Activated T-cell treated with anti-CD3 and anti-CD28 coated beads for 4 hours (primary cell): ENCODE results near the gene SPTBN4.

Source experiments
- DNase-seq: peaks from one replicate; pipeline ENCODE4 v3.0.0-alpha.2; 2020

The SPTBN4 gene

DNA sequence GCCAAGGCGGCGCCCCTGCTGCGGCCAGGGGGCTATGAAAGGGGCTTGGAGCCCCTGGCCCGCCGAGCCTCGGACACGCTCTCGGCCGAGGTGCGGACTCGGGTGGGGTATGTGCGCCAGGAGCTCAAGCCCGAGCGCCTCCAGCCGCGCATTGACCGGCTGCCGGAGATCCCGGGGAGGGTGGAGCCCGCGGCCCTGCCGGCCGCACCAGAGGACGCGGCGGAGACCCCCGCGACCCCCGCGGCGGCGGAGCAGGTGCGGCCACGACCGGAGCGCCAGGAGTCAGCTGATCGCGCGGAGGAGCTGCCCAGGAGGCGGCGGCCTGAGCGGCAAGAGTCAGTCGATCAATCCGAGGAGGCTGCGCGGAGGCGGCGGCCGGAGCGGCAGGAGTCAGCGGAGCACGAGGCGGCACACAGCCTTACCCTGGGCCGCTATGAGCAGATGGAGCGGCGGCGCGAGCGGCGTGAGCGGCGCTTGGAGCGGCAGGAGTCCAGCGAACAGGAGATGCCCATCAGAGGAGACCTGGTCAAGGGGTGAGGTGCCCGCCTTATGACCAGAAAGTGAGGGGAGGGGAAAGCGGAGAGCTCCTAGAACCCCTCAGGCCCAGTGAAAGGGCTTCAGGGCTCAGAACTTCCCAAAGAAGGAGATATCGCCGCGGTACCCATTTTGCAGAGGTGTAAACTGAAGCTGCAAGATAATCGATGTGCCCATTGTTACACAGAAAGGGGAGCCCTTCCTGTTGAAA lies 101.1 kb downstream of the SPTBN4 start:
- no peak for DNase-seq

DNA sequence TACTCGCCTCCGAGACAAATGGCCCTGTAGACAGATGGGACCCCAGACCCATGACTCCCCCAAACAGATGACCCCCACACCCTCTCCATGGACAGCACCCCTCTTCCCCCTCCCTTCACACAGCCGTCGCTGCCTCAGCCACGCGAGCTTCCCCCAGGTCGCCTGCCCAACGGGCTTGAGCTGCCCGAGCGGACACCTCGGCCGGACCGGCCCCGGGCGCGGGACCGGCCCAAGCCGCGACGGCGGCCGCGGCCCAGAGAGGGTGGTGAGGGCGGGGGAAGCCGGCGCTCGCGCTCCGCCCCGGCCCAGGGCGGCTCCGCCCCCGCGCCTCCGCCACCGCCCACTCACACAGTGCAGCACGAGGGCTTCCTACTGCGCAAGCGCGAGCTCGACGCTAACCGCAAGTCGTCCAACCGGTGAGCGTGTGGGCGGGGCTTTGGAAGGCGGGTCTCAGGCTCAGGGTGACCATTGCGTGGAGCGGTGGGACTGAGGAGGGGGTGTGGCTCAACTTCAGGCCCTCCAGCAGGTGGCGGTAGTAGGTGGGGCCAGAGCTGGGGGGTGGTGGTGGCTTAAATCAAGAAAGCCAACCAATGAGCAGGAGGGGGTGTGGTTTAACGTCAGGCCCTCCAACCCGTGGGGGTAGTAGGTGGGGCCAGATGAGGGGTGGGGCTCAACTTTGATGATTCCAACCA lies 103.7 kb downstream of the SPTBN4 start:
- peak; percentile 87 for DNase-seq

DNA sequence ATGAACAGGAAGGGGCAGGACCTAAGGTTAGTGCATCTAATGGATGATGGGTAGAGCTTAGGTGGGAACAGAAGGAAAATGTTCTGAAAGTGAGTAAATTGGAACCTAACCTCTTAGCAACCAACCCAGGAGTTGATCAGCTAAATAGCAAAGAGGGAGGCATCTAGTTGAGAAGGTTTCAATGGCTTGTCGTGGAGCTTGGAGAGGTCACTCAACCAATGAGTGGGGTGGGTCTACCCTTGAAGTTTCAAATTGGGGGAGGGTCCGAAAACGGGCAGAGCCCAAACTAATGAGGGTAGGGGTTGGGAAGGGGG lies 104.2 kb downstream of the SPTBN4 start:
- no peak for DNase-seq

DNA sequence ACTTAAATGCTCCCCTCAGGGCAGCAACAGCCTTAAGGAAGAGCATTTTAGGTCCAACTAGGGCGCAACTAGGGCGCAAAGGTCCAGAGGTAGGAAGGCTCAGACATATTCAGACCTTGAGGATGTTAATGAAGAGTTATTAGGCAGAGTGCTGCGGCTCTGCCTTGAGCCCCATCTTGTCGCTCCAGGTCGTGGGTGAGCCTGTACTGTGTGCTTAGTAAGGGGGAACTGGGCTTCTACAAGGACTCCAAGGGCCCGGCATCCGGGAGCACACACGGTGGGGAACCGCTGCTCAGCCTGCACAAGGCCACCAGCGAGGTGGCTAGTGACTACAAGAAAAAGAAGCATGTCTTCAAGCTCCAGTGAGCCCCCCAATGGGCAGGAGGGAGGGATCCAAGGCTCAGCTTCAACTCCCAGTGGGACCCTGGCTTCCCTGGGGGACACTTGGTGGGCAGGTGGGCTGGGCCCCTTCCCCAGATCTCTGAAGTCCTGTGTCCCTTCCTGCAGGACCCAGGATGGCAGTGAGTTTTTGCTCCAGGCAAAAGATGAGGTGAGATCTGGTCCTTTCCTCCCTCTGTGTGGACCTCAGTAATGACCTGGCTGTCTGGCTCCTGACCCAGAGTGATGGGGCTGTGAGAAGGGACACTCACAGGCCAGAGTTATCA lies 105.2 kb downstream of the SPTBN4 start:
- DNase-seq: no peak

DNA sequence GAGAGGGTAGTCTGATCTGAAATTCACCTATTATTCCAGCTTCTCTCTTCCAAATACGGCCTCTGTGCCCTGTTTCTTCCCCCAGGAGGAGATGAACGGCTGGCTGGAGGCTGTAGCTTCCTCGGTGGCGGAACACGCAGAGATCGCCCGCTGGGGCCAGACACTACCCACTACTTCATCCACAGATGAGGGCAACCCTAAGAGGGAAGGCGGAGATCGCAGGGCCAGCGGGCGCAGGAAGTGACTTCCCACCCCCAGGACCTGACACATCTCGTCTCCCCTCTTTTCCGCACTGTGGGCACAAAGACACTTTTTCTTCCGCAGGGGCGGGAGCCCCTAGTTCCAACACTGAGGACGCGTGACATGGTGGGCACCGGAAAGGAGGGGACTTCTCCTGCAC lies 108.5 kb downstream of the SPTBN4 start:
- DNase-seq: no peak

DNA sequence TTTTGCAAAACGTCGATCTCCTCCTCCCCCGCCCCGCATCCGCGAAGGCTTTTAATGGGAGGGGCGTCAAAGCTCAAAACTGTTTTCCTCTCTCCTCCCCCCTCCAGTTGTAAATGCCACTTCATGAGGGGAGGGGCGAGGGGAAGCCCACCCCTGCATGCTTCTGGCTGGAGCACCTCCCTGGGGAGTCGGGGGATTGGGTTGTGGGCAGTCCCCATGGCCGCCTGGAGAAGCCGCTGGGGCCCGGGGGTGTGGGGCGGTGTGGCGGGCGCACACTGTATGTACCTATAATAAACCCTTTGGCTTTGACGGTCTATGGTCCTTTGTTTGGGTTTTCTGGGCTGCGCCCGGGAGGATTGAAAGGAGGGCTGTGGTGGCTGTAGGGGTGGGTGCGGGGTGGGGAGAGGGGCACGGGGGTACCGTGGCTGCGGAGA lies 109.4 kb downstream of the SPTBN4 start:
- DNase-seq: no peak

DNA sequence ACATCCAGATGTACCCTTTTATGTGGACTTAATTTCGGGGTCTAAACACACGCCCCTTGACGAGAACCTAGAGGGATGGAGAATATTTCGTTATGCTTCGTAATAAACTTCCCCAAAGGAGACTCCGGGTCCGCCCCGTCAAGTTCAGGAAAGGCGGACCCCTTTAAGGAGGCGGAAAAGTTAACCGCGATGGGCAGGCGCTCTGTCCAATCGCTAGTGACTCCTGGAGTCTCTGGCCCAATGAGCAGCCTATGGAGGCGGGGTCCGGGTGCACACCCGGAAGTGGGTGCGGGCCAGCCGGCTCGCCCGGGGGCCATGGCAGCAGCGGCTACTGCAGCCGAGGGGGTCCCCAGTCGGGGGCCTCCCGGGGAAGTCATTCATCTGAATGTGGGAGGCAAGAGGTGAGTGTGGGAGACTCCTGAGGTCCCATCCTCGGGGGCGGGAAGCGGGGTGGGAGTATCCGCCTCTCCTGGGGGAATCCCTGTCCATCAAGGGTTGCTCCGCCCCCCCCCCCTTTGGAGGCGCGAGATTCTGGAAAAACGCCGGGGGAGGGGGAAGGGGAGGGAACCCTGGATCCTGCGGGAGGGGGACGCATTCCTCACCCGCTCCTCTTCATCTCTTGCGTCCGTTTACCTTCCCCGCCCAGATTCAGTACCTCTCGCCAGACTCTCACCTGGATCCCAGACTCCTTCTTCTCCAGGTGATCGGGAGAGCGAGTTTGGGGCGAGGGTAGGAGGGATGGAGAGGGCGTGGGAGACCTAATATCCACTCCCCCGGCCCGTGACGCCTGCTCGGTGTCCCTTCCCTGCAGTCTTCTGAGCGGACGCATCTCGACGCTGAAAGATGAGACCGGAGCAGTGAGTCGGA lies 110.0 kb downstream of the SPTBN4 start, which contains the start of gene SHKBP1:
Gene SHKBP1 (plus strand): TSS at position 289 of the 867 bp plus-strand sequence. CDS start 27 bp downstream, at position 316.
- peak; percentile 90 for DNase-seq

DNA sequence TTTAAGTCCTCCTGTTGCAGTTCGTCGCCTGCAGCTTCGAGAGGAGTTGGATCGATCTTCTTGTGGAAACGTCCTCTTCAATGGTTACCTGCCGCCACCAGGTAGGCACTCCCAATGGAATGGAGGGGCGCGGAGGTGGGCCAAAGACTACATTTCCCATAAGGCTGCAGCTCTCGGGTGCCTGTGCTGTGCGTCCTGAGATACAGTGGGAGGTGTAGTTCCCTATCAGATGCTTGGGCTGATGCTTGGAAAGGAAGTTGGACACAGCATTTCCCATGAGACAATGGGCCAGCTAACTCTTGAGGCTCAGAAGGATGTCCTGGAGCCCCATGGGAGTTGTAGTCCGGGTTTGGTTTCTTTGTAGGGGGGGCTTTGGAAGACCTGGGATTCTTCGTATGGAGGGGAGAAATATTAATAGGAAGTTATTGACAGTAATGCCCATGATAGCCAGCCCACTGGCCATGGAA lies 111.7 kb downstream of the SPTBN4 start:
- no peak for DNase-seq

DNA sequence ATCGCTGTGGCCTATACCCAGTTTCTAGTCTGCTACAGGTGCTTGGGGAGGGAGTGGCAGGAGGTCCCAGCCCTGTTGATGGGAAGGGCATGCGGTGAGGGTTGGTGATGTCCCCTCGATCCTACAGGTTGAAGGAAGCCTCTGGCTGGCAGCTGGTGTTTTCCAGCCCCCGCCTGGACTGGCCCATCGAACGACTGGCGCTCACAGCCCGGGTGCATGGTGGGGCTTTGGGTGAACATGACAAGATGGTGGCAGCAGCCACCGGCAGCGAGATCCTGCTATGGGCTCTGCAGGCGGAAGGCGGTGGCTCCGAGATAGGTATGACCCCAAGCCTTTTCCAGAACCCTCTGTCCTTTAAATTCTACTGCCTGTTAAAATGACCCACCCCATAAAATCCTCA lies 113.8 kb downstream of the SPTBN4 start:
- DNase-seq: no peak

DNA sequence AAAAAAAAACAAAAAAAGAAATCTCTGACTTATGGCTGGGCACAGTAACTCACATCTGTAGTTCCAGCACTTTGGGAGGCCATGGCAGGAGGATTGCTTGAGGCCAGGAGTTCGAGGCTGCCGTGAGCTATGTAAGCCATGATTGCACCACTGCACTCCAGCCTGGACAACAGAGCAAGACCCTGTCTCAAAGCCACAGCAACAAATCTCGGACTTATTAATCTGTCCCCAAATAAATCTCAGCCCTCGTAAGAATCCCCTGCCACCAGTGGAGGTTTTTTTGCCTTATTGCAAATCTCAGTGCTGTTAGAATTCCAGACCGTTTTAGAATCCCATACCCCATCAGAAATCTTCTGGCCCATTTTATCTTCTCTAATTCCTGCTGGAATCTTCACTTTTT lies 114.7 kb downstream of the SPTBN4 start:
- DNase-seq: no peak

DNA sequence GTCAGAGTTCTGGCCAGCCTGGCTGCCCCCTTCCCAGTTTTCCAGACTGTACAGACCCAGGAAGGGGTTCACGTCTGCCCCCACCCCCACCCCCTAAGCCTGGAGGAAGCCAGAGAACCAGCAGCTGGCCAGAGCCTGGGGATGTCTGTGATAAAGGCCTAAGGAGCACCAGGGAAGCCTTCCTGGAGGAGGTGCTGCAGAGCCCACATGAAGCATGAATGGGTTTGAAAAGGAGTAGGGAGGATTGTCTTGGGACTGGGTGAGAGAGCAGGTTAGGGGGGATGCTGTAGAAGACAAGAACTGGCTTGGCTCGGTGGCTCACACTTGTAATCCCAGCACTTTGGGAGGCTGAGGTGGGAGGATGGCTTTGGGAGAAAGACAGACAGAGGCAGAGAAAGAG lies 115.7 kb downstream of the SPTBN4 start:
- no peak for DNase-seq

DNA sequence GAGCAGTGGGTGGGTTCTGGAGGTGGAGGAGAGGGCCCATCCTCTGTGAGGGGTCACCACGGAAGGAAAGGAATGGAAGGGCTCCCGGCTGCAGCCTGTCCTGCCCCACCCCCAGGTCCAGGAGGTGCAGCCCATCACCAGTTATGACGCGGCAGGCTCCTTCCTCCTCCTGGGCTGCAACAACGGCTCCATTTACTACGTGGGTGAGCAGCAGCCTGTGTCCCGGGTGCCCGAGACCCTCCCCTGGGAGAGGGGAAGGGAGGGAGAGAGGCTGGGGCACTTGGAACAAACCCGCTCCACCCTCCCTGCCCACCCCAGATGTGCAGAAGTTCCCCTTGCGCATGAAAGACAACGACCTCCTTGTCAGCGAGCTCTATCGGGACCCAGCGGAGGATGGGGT lies 116.5 kb downstream of the SPTBN4 start:
- no peak for DNase-seq

DNA sequence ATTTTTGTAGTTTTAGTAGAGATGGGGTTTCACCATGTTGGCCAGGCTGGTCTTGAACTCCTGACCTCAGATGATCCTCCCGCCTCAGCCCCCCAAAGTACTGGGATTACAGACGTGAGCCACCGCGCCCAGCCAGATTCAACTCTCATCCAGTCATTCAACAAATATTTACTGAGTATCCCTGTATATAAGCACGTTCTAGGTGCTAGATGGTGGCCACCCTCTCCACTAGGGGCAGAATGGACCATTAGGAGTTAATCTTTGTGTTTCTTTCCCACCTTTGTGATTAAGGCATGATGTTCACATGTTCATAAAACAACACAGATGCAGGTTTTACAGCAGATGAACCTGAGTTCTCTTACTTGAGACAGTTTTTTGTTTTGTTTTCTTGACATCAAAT lies 117.2 kb downstream of the SPTBN4 start:
- DNase-seq: no peak

DNA sequence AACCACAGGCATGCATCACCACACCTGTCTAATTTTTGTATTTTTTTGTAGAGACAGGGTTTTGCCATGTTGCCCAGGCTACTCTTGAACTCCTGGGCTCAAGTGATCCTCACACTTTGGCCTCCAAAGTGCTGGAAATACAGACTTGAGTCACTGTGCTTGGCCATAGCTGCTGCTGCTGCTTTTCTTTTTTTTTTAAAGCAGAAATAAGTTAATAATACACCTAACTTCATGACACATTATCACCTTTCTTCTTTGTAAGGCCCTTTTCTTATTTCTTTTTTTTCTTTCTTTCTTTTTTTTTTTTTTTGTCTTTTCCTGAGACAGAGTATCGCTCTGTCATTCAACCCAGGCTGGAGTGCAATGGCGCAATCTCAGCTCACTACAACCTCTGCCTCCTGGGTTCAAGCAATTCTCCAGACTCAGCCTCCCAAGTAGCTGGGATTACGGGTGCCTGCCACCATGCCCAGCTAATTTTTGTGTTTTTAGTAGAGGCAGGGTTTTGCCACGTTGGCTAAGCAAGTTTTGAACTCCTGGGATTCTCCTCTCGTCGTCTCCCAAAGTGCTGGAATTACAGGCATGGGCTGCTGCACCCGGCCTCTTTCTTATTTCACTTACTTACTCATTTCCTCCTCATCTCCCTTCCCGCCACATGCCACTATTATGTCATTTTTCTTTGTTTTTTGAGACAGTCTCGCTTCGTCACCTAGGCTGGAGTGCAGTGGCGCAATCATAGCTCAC lies 118.6 kb downstream of the SPTBN4 start:
- DNase-seq: no peak

DNA sequence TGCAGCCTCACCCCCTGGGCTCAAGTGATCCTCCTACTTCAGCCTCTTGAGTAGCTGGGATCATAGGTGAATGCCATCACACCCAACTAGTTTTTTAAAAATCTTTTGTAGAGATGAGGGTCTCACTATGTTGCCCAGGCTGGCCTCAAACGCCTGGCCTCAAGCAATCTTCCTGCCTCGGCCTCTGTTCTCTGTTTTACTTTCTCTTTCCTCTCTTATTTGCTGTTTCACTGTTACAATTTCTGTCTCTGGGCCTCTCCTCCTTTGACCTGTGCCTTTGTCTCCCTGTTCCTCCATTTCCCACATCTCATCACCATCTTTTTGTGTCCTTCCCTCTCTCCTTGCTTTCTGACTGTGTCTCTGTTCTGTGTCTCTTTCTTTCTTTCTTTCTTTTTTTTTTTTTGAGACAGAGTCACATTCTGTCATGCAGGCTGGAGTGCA lies 119.2 kb downstream of the SPTBN4 start:
- no peak for DNase-seq

DNA sequence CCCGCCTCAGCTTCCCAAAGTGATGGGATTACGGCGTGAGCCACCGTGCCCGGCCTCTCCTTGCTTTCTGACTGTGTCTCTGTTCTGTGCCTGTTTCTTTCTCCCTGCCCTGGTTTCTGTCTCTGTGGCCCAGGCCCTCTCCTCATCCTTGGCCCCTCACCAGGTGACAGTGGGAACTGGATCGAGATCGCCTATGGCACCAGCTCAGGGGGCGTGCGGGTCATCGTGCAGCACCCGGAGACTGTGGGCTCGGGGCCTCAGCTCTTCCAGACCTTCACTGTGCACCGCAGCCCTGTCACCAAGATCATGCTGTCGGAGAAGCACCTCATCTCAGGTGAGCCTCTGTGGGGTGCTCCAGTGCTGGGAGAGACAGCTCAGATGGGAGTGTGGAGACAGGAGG lies 119.8 kb downstream of the SPTBN4 start:
- DNase-seq: no peak

DNA sequence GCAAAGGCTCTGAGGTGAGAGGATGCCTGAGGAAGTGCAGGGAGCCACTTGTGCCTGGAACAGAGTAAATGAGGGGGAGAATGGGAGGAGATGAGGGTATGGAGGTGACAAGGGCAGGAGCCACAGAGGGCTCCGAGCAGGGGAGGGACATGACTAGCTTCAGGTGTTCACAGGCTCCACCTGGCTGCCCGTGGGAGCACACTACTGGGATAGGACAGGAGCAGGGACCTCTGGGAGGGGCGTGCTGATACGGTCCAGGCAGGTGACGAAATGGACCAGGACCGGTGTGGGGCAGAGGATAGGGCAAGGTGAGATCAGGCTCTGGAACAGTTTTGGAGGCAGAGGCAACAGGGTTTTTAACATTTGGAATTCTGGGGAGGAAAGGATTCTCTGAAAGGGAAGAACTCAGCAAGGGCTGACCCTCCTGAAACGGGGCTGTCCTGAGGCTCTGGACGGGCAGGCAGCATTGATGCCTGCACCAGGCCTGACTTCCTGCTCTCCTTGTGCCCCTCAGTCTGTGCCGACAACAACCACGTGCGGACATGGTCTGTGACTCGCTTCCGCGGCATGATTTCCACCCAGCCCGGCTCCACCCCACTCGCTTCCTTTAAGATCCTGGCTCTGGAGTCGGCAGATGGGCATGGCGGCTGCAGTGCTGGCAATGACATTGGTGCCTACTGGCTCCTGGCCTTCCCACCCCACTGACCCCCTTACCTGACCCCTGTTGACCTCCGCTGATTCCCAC lies 121.5 kb downstream of the SPTBN4 start:
- DNase-seq: no peak

DNA sequence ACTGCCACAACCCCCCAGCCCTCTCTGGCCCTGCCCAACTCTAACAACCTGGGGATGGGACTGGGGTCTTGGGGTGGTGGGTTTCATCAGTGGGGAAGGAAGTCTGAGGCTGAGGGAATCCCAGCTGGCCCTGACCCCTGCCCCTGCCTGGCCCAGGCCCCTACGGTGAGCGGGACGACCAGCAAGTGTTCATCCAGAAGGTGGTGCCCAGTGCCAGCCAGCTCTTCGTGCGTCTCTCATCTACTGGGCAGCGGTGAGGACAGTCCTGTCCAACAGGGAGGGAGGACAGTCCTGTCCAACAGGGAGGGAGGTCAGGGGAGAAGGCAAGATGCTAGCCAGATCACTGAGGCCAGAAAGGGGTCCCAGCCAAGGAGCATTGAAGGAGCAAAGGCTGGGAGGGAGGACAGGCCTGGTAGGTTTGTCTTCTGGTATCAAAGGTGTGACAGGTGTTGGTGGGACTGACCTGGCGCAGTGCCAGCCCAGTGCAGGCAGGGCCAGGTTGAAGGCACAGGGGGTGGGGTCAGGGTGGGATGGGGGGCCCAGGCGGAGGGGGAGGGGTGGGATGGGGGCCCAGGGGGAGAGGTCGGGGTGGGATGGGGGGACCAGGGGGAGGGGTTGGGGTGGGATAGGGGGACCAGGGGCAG lies 122.2 kb downstream of the SPTBN4 start:
- no peak for DNase-seq

DNA sequence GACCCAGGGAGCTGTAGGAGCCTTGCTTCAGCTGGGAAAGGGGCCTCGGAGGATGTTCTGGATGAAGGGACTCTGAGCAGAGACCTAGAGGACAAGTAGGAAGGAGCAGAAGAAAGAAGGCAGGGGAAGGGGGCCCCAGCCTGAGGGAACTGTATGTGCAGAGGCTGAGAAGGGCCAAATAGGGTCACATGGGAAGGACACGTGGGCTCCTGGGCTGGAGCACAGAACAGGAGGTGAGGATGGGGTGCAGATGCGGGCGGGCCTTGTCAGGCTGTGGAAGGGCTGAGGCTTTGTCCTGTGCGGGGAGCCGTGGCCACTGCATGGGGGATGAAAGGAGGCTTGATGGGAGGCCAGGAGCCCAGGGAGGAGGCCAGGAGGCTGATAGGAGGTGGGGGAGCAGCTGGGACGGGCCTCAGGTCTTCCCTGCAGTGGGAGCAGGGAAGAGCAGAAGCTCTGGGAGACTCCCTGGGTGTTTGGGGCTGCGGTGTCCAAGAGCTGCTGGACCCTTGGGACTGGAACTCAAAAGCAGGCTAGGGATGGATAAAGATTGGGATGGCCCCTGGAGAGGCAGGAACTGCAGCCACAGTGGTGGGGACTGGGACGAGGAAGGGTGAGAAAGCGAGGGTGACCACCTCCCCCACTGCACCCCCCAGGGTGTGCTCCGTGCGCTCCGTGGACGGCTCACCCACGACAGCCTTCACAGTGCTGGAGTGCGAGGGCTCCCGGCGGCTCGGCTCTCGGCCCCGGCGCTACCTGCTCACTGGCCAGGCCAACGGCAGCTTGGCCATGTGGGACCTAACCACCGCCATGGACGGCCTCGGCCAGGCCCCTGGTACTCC lies 123.0 kb downstream of the SPTBN4 start:
- no peak for DNase-seq
